ENCODE data around the gene DEGS1. TPM values are rescaled to one million over a fixed set of nuclear protein-coding genes. Genes with fewer than 3 reads are reported as not detected.

The DEGS1 gene
- total RNA-seq, 1 experiment from 2014 or later = 59.8 TPM

DNA sequence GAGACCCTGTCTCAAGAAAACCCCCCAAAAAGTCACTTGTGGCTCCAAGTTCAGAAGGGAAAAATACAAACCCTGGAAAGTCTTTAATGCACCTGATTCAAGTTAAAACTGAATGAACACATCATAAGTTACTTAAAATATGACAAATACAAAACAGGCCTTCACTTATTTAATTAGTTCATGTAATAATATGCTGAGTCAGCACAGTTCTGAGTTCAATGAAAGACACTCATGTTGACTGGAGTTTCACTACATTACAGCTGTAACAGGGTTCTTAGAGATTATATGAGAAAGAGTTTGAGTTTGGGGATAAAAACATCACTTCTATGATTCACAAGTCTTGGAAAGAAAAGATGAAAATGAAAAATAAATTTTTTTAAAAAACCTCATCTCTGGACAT, 51.0 kb downstream of the DEGS1 start:
- Histone ChIP-seq H2BK120ac (ENCODE audit: low read depth, low read length, poor library complexity, severe bottlenecking) (no peak overlapping the region), H3K27me3 (ENCODE audit: insufficient read depth, low read length) (no peaks in the 10 kb centered on the region), H4K20me1 (ENCODE audit: control insufficient read depth, insufficient read depth, insufficient read length) (no peaks in the 10 kb centered on the region), H2BK20ac (ENCODE audit: low read depth, low read length, poor library complexity, severe bottlenecking) (no peak overlapping the region), H3K4ac (ENCODE audit: low read depth, low read length) (no peak overlapping the region), H4K8ac (replicated peaks; ENCODE audit: insufficient read length, low read depth, low read length) (no peak overlapping the region), H2BK15ac (ENCODE audit: low read depth, low read length) (no peak overlapping the region), H3K9me3 (ENCODE audit: control insufficient read depth, low read depth, low read length) (no peaks in the 10 kb centered on the region), H3K4me2 (ENCODE audit: insufficient read depth, insufficient read length, low read length) (no peak overlapping the region), H3K79me1 (ENCODE audit: insufficient read depth, low read depth, low read length, poor library complexity, severe bottlenecking) (no peaks in the 10 kb centered on the region), H4K5ac (ENCODE audit: insufficient read length, low read depth, low read length) (no peak overlapping the region), H3K9ac (ENCODE audit: extremely low read depth, insufficient read length, low read length) (no peak overlapping the region), H3T11ph (ENCODE audit: low read length) (no peak overlapping the region), H3K27ac (ENCODE audit: insufficient read length, low read depth, low read length) (no peak overlapping the region), H2AK5ac (ENCODE audit: insufficient read length, low read length) (no peak overlapping the region), H2BK12ac (ENCODE audit: insufficient read length, low read depth, low read length) (no peak overlapping the region), H2AFZ (ENCODE audit: low read length) (no peak overlapping the region), H3K18ac (ENCODE audit: insufficient read length, low read depth, low read length) (no peak overlapping the region), H4K91ac (ENCODE audit: insufficient read length, low read depth, low read length) (no peak overlapping the region), H3K79me2 (ENCODE audit: insufficient read depth, low read length) (no peaks in the 10 kb centered on the region), H3K56ac (ENCODE audit: insufficient read length, low read depth, low read length) (no peak overlapping the region), H3K4me1 (ENCODE audit: insufficient read depth, low read length) (peaks cover 7% of the 10 kb centered on the region; the same call in 1 of the 2 replicates), H3K23ac (ENCODE audit: insufficient read length, low read depth, low read length) (no peak overlapping the region), H3K23me2 (ENCODE audit: insufficient read length, low read depth, low read length, poor library complexity, severe bottlenecking) (no peaks in the 10 kb centered on the region), H2BK5ac (ENCODE audit: insufficient read length, low read length) (no peak overlapping the region), H3K14ac (ENCODE audit: insufficient read depth, low read length) (no peak overlapping the region)
- no peaks in the 10 kb centered on the region for H3K27me3 Mint-ChIP-seq (ENCODE audit: low read depth)
- H3K36me3 Mint-ChIP-seq (ENCODE audit: insufficient read depth in 1 of 3, low read depth in 3 of 3) = peaks cover 21 to 58% (median 42%) of the 10 kb centered on the region in 3 experiments; a peak in 6 of 7 replicates
- peak overlapping the region in 1 of 3 experiments; percentile 65; a peak in 1 of 7 replicates for H3K27ac Mint-ChIP-seq
- TF ChIP-seq, protein P1, sequence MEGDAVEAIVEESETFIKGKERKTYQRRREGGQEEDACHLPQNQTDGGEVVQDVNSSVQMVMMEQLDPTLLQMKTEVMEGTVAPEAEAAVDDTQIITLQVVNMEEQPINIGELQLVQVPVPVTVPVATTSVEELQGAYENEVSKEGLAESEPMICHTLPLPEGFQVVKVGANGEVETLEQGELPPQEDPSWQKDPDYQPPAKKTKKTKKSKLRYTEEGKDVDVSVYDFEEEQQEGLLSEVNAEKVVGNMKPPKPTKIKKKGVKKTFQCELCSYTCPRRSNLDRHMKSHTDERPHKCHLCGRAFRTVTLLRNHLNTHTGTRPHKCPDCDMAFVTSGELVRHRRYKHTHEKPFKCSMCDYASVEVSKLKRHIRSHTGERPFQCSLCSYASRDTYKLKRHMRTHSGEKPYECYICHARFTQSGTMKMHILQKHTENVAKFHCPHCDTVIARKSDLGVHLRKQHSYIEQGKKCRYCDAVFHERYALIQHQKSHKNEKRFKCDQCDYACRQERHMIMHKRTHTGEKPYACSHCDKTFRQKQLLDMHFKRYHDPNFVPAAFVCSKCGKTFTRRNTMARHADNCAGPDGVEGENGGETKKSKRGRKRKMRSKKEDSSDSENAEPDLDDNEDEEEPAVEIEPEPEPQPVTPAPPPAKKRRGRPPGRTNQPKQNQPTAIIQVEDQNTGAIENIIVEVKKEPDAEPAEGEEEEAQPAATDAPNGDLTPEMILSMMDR (conservative IDR thresholded peaks at IDR 0.05) = no peak
- no peaks in the 10 kb centered on the region for H3K9me3 Mint-ChIP-seq
- no peak overlapping the region for H3K4me3 Mint-ChIP-seq
- H3K4me1 Mint-ChIP-seq = peaks cover 42 to 44% of the 10 kb centered on the region in 2 experiments
- DNase-seq = no peak
